HEK293 (cell line): ENCODE data around the gene RAB8A.

Source experiments
- AEBP2 ChIP-seq: fragments of 450-650 bp; formaldehyde crosslinking; IDR thresholded peaks from 2 replicates; pipeline ENCODE4 v1.5.1; 2016; ENCODE audit warnings: missing biosample characterization, missing genetic modification characterization, borderline replicate concordance
- PRDM10 ChIP-seq: fragments of 450-650 bp; formaldehyde crosslinking; IDR thresholded peaks from 2 replicates; pipeline ENCODE4 v1.5.1; 2016; ENCODE audit warnings: missing biosample characterization, missing genetic modification characterization
- ZNF121 ChIP-seq: fragments of 450-650 bp; formaldehyde crosslinking; IDR thresholded peaks from 2 replicates; pipeline ENCODE4 v1.5.1; 2016; ENCODE audit warnings: missing biosample characterization, missing genetic modification characterization
- ZNF169 ChIP-seq: fragments of 450-650 bp; formaldehyde crosslinking; IDR thresholded peaks from 2 replicates; pipeline ENCODE4 v1.5.1; 2016; ENCODE audit warnings: missing biosample characterization, missing genetic modification characterization
- ZNF274 ChIP-seq, 2 experiments: fragments of 200-500 bp in 1 of 2; fragments of 450-650 bp in 1 of 2; sonication (Bioruptor generic) in 1 of 2; formaldehyde crosslinking in 1 of 2; IDR thresholded peaks; 2 replicates each; pipeline versions ENCODE4 v1.5.1 to v1.6.1; 2014 to 2016; ENCODE audit warnings: borderline replicate concordance in 1 of 2, inconsistent platforms in 1 of 2, low read length in 1 of 2, missing biosample characterization in 1 of 2, missing genetic modification characterization in 1 of 2
- ZNF416 ChIP-seq: fragments of 450-650 bp; formaldehyde crosslinking; IDR thresholded peaks from 2 replicates; pipeline ENCODE4 v1.5.1; 2016; ENCODE audit warnings: missing biosample characterization, missing genetic modification characterization
- ZNF704 ChIP-seq: fragments of 450-650 bp; formaldehyde crosslinking; IDR thresholded peaks from 2 replicates; pipeline ENCODE4 v1.5.1; 2016; ENCODE audit warnings: missing biosample characterization, missing genetic modification characterization

- no peak for TF ChIP-seq ZNF169
- no peak for TF ChIP-seq AEBP2 (tag by site-specific recombination)
- no peak for TF ChIP-seq ZNF704 (tag by site-specific recombination)
- TF ChIP-seq ZNF416: no peak
- TF ChIP-seq ZNF121 (tag by site-specific recombination): no peak
- no peak for TF ChIP-seq PRDM10
- TF ChIP-seq ZNF274 (IDR thresholded peaks at IDR 0.05; ENCODE audit: low read length): no peak
- no peak for TF ChIP-seq ZNF274 (tag by site-specific recombination; IDR thresholded peaks at IDR 0.05; ENCODE audit: borderline replicate concordance)
Measured at GRCh38 chr19:16166417-16166816, 54.7 kb downstream of the RAB8A start.
